Skin epidermis (tissue), 12 donors: ENCODE measurements around the gene TOMM22.

Experiments
- H3K27ac ChIP-seq, 21 experiments: fragments of 200-600 bp; sonication (generic) in 11 of 21; one replicate each; pipeline ENCODE4 v1.5.0; 2020; ENCODE audit warnings: mild to moderate bottlenecking in 3 of 21, inconsistent platforms in 2 of 21, moderate library complexity in 2 of 21
- H3K4me3 ChIP-seq, 7 experiments: fragments of 200-600 bp; sonication (generic) in 2 of 7; one replicate each; pipeline ENCODE4 v1.5.0; 2020; ENCODE audit warnings: inconsistent platforms in 2 of 7, mild to moderate bottlenecking in 2 of 7, moderate library complexity in 1 of 7

TOMM22 gene

GRCh38 chr22:38728871-38729796 lies 47.4 kb downstream of the TOMM22 start:
- no peak overlapping the region for H3K27ac ChIP-seq

DNA sequence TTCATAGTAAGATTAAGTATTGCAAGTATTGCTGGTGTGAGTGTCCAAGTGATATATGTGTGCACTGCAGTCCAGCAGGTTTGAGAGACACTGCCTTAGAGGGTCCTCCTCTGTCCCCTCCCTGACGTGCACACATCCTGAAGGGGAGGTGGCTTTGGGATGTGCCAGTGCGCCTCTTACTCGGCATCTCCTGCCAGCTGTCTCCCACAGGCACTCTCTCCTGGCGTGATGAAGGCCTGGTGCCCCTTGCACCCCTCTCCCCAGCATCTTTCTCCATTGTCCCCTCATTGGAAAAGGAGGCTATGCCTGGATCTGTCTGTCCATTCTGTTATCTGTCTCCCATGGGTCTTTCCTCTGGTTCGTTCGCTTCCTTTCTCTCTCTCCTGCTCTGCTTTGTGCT lies 48.2 kb downstream of the TOMM22 start:
- Histone ChIP-seq H3K27ac (no peak overlapping the region), H3K4me3 (no peak overlapping the region)

More at GRCh38 chr22:38728871-38729796, 47.4 kb downstream of the TOMM22 start:
- no peak overlapping the region for H3K4me3 ChIP-seq

- no peak overlapping the region for H3K27ac ChIP-seq
Observed at GRCh38 chr22:38730411-38730871, 48.7 kb downstream of the TOMM22 start.

GRCh38 chr22:38731703-38732161 lies 50.0 kb downstream of the TOMM22 start:
- peak overlapping the region in 2 of 21 experiments; percentile 9 to 17 for H3K27ac ChIP-seq
- no peak overlapping the region for H3K4me3 ChIP-seq

More at GRCh38 chr22:38730411-38730871, 48.7 kb downstream of the TOMM22 start:
- H3K4me3 ChIP-seq, result no peak overlapping the region

DNA sequence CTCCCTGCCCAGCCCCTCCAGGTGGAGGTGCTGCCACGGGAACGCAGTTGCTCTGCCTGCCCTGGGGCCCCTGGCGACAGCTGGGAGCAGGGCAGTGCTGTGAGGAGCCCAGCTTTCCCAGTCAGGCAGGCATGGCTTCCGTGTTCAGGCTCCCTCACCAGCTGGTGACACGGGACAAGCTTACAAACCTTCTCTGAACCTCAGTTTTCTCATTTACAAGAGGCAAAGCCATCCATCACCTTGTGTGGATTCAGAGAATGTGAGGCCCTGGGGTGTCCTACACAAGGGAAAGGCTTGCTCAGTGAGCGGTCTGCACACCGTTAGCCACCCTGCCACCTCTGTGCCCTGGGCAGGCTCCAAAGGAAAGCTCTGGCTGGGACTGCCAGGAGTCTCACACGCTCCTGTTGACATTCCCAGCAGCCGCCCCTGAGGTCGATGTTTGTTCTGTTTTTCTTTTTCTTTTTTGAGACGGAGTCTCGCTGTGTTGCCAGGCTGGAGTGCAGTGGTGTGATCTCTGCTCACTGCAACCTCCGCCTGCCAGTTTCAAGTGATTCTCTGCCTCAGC lies 50.6 kb downstream of the TOMM22 start:
- Histone ChIP-seq H3K4me3 (no peak overlapping the region), H3K27ac (peak overlapping the region in 4 of 21 experiments; percentile 9 to 18 (median 14))

DNA sequence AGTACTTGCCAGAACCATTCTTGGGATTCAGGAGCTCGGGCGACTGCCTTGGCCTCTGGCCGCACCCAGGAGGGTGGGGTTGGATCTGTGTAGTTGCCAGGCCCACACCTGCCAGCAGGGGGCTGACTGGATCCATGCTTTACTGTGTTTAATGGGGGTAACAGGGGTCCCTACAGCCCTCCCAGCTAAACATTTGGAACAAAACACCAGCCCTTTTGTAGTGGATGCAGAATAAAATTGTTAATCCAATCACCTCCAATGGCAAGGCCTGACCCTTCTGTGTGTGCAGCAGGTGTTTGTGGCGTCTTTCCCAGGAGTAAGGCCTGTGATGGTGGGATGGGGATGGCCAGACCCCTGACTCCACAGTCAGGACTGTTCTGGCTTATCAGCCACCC lies 51.6 kb downstream of the TOMM22 start:
- peak overlapping the region in 9 of 21 experiments; percentile 15 to 71 (median 34) for H3K27ac ChIP-seq
- H3K4me3 ChIP-seq, result no peak overlapping the region

GRCh38 chr22:38733724-38734381 lies 52.1 kb downstream of the TOMM22 start:
- no peak overlapping the region for H3K4me3 ChIP-seq
- H3K27ac ChIP-seq, result peak overlapping the region in 7 of 21 experiments; percentile 5 to 69 (median 30)

GRCh38 chr22:38734421-38735100 lies 52.8 kb downstream of the TOMM22 start:
- H3K27ac ChIP-seq, result peak overlapping the region in 6 of 21 experiments; percentile 5 to 44 (median 32)

More at GRCh38 chr22:38734421-38735100, 52.8 kb downstream of the TOMM22 start:
- H3K4me3 ChIP-seq, result no peak overlapping the region
